Left renal pelvis (tissue), 4 donors: ENCODE data around the gene ZFYVE9. TPM values are rescaled to one million over a fixed set of nuclear protein-coding genes. Genes with fewer than 3 reads are reported as not detected.
"Not testable (repeated sequence)": the region's sequence is repeated elsewhere in the genome, so short reads cannot be mapped to it uniquely, and the experiment has no call there.

Experiments used
- DNase-seq, 4 donors: peaks; one replicate each; pipeline ENCODE4 v3.0.0-alpha.2; 2013; ENCODE audit warnings: low read depth in 4 of 4, low spot score in 3 of 4
- polyA plus RNA-seq, 4 donors: library from polyadenylated mRNA; unstranded; fragments of 120-200 nt; gene quantifications; one replicate each; pipeline ENCODE4 v1.2.1, GENCODE V29; 2013; ENCODE audit not compliant: insufficient read length in 4 of 4

Gene ZFYVE9, protein sequence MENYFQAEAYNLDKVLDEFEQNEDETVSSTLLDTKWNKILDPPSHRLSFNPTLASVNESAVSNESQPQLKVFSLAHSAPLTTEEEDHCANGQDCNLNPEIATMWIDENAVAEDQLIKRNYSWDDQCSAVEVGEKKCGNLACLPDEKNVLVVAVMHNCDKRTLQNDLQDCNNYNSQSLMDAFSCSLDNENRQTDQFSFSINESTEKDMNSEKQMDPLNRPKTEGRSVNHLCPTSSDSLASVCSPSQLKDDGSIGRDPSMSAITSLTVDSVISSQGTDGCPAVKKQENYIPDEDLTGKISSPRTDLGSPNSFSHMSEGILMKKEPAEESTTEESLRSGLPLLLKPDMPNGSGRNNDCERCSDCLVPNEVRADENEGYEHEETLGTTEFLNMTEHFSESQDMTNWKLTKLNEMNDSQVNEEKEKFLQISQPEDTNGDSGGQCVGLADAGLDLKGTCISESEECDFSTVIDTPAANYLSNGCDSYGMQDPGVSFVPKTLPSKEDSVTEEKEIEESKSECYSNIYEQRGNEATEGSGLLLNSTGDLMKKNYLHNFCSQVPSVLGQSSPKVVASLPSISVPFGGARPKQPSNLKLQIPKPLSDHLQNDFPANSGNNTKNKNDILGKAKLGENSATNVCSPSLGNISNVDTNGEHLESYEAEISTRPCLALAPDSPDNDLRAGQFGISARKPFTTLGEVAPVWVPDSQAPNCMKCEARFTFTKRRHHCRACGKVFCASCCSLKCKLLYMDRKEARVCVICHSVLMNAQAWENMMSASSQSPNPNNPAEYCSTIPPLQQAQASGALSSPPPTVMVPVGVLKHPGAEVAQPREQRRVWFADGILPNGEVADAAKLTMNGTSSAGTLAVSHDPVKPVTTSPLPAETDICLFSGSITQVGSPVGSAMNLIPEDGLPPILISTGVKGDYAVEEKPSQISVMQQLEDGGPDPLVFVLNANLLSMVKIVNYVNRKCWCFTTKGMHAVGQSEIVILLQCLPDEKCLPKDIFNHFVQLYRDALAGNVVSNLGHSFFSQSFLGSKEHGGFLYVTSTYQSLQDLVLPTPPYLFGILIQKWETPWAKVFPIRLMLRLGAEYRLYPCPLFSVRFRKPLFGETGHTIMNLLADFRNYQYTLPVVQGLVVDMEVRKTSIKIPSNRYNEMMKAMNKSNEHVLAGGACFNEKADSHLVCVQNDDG (N-terminal part only)
- polyA plus RNA-seq = 10 to 100 TPM; 30.7 to 40.3 (median 34.9) TPM

DNA sequence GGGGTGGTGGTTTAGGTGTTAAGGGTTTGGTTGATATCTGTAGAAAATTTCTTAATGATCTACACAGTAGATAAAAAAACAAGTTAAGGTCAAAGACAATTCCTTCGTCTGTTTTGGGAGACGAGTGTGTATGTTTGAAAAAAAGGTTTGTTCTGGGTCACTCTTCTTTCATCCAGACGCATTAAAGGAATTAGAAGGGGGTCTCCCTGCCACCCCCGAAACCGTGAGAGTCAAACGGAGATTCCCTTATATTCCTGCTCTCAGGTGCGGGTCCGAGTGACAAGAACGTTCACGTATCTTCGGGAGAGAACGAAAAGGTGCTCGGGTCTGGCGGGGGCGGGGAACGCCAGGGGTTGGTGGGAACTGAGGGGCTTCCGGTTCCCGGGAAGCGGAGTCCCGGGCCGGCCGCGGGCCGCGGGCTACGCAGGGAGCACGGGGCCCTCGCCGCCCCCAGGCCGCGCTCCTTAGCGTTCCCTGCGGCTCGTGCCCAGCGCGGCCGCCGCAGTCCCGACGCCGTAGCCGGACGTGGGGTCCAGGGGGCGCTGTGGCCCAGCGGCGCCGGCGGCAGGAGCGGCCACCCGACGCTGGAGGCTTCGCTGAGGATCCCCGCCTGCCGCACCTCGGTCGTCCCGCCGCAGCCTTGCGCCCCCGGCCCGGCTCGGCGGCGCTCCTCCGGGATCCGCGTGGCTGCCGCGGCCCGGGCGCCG lies at the start of gene ZFYVE9:
ZFYVE9 (plus strand) TSS at position 577 of the 707 bp plus-strand sequence. CDS start 91,118 bp downstream, outside the sequence.
- peak; percentile 33 to 74 (median 67) for DNase-seq

DNA sequence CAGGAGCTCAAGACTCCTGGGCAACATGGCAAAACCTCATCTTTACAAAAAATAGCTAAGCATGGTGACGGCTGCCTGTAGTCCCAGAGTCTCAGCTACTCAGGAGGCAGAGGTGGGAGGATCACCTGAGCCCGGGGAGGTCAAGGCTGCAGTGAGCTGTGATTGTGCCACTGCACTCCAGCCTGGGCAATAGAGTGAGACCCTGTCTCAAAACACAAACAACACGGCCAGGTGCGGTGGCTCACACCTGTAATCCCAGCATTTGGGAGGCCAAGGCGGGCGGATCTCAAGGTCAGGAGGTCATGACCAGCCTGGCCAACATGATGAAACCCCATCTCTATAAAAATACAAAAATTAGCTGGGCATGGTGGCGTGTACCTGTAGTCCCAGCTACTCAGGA lies 47.6 kb upstream of the ZFYVE9 start:
- DNase-seq = not testable (repeated sequence)

DNA sequence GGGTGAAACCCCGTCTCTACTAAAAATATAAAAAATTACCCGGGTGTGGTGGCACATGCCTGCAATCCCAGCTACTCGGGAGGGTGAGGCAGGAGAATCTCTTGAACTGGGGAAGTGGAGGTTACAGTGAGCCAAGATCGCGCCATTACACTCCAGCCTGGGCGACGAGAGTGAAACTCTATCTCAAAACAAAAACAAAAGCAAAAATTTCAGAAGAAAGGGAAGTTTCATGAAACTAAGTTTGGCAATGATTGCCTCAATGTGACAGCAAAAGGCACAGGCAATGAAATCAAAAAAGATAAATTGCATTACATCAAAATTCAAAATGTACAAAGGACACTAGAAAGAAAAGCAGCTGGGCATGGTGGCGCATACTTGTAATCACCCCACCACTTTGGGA lies 45.7 kb upstream of the ZFYVE9 start:
- no peak for DNase-seq

DNA sequence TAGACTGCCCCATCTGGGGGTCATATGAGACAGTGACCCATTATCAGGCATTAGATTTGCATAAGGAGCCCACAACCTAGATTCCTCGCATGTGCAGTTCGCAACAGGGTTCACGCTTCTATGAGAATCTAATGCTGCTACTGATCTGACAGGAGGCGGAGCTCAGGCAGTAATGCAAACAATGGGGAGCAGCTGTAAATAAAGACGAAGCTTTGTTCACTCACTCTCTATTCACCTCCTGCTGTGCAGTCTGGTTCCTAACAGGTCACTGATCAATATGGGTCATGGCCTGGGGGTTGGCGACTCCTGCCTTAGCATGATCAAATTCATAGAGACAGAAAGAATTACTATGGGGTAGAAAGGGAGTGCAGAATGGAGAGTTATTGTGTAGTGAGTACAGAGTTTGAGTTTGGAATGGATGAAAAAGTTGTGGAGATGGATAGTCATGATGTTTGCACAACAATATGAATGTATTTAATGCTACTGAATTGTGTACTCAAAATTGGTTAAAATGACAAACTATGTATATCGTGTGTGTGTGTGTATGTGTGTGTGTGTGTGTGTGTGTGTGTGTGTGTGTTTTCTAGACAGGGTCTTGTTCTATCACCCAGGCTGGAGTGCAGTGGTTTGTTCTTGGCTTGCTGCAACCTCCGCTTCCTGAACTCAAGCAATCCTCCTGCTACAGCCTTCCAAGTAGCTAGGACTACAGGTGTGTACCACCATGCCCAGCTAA lies 43.6 kb upstream of the ZFYVE9 start:
- no peak for DNase-seq

DNA sequence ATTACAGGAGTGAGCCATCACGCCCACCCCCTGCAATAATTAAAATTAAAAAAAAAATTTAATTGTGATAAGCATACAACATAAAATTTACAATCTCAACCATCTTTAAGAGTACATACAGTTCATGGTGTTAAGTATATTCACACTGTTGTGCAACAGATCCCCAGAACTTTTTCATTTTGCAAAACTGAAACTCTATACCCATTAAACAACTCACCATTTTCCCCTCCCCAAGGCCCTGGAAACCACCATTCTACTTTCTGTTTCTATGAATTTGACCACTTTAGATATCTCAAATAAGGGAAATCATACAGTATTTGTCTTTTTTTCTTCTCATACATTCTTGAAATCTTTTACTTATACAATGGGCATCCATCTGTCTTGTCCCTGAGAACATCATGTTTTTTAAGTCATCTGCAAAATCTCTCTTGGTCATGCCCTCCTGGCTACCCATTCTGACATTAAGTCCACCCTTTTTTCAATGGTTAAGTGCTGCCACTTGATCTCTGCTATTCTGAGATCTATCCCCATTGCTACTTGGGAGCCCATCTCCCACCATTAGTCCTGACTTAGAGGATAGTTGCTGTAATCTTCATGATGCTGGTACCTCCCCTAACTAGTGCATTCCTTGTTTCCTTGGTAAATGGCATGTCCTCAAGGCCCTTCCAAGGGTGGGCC lies 39.4 kb upstream of the ZFYVE9 start:
- DNase-seq = no peak

DNA sequence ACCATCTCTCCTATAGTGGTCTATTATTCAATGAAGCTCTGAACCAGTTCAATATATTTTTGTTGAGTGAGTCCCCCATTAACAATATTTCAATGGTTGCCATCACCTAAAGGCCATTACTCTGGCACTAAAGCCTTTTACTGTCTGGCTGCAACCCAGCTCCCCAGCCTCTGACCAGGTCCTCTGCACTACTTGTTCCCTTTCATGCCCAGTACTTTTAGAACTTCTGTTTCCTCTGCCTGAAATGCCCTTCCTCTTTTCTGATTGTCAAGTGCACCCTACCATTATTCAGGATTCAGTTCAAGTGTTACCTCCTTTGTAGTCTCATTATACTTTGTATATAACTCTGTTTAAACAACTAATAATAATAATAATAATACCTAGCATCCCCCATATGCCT lies 30.4 kb upstream of the ZFYVE9 start:
- DNase-seq = no peak

DNA sequence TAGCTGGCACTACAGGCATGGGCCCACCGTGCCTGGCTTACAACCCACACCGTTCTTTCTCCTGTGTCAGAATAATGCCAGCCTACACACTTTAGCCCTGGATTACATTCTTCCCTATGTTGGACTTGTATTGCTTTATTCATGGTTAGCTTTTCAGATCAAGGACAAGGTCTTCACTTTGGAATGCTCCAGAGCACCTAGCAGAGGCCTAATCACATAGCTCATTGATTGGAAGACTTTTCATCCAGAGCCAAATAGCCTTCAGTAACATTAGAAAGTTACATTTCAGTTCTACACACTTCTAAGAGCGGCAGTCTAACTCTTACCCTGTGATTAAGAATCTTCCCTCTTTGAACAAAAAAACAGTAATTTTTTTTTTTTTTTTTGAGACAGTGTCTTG lies 29.4 kb upstream of the ZFYVE9 start:
- no peak for DNase-seq

DNA sequence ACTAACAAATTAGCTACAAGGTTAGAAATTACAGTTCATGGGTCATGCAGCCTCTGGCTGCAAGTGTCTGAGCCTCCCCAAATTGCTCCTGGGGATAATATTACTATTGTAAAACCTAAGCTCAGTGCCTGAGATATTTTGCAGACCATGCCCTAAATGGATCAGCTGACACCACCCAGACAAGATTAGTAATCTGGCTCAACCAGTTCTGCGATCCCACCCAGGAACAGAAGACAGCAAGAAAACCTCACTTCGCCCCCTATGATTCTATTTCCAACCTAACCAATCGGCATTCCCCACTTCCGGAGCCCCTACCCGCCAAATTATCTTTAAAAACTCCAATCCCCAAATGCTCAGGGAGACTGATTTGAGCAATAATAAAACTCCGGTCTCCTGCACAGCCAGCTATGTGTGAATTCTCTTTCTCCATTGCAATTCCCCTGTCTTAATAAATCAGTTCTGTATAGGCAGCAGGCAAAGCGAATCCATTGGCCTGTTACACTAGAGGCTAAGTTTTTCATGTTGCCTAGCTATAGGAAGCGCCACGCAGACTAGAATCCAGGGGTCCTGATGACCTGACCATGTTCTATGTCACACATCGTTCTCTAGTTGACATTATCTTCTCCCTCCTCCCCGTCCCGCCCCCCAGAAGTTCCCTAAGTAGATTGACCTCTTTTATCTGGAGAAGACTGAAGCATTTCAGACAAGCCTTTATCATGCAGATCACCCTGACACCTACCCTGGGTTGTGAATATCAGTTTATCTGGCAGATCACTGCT lies 22.4 kb upstream of the ZFYVE9 start:
- no peak for DNase-seq

DNA sequence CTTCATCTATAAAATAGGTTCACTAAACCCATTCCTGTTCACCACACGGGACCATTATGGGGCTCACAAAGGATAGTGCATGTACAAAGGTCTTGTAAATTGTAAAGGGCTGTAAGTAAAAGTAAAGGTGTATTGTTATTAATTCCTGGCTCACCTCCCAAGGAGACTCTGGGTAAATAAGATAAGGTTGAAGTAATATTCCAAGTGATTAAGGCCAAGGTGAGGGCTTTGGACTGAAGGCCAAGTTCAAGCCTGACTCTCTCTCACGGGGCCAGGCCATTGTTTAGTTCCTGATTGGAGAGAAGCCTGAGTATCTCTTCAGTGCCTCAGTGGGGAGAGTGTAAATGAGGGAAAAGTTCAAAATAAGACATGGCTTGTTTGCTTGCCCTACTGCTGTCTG lies 19.5 kb upstream of the ZFYVE9 start:
- no peak for DNase-seq

DNA sequence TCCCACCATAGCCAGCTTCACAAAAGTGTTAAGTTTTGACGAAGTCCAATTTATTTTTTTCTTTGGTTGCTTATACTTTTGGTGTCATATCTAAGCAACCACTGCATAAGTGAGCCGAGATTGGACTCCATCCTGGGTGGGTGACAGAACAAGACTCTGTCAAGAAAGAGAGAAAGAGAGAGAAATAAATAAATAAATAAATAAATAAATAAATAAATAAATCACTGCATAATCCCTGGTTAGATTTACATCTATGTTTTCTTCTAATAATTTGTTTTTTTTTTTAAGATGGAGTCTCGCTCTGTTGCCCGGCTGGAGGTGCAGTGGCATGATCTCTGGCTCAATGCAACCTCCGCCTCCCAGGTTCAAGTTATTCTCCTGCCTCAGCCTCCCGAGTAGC lies 18.3 kb upstream of the ZFYVE9 start:
- no peak for DNase-seq

DNA sequence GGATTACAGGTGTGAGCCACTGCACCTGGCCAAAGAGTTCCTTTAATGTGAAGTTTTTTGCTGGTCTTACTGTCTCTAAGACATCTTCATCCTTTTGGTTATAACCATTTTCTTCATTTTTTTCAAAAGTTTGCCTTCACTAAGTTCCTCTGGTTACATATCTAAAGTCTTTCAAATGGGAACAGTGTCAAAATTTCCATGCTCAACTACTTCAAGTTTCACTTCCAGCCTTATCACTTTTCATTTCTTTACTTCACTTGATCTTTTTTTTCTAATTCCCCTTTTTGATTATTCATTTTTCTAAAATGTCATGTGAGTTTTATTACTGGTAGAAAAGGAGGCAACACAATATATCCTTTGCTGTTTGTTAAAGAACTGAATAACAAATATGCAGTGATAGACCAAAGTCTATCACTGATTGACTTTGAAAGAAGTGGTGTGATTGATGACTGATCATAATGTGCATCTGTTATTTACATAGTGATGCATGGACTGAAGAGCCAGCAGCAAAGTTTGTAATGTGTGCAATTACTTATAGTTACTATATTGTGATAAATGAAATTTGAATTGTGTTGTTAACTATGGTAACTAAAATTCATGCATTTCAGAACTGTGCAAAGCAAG lies 16.0 kb upstream of the ZFYVE9 start:
- DNase-seq = no peak

DNA sequence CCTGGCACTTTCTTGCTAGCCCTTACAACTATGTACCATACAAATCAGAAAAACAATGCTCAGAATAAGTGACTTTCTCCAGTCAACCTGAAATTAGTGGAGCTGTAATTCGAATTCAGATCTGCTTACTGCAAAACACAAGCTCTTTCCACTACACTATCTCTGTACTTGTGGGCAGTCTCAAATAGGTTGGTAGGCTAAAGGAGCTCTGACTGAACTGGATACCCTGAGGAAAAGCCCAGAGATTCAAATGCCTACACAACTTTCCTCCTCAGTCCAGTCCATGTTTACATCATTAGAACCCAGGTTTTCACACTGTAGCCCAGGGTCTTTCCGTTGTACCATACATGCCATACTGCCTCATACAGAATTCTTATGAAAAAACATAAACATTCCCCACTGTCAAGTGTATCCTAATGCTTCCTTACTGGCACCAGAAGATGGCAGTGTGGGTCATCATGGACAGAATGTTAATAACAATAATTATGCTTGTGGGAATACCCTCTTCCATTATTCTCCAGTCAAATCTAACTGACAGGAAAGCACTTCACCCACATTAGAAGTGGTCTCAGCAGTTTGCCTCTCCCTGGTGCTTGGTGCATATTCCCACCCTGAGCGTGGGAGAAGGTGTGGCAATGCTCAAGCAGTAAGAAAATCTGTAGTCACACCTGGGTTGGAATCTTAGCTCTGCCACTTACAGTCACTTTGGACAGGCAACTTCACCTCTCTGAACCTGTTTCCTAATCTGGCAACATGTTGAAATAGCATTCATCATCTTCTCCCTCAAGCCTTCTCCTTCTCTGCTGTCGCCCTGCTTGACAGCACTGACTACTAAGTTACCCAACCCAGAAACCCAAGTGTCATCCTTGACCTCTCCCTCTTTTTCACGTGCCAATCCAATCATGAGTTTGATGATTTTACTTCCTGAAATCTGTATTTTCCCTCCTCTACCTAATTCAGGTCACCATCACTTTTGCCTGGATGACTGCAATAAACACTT lies 14.4 kb upstream of the ZFYVE9 start:
- DNase-seq = peak in 1 of 4 donors; percentile 27

DNA sequence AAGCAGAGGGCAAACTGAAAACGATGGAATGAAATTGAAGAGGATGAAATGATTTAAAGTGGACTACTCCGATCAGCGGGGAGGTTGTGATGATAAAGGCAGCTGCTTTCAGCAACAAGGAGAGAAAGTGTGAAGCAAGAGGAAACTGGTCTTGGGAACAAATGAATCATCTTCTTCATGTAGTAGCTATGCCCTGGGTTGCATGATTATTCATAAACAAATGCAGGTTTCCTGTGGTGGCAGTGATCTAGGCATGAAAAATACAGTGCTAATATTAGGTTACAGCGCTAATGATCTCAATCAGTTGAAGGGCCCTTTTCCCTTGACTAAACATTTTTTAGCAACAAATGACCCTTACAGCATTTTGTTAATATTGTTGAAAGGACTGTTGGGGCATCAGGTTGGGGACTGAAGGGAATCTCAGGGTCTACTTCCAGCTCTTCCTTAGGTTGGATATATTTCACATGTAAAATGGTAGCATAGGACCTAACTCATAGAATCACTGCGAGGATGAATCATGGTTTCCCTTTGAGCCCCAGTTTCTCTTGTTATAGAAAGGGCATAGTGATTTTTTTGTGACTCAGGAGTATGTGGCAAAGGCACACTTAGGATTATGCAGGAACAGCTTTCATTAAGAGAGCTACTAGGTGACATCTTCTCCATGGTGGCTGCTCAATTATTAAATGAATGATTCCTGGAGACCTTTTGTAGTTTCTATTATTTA lies 1.9 kb upstream of the ZFYVE9 start:
- no peak for DNase-seq

DNA sequence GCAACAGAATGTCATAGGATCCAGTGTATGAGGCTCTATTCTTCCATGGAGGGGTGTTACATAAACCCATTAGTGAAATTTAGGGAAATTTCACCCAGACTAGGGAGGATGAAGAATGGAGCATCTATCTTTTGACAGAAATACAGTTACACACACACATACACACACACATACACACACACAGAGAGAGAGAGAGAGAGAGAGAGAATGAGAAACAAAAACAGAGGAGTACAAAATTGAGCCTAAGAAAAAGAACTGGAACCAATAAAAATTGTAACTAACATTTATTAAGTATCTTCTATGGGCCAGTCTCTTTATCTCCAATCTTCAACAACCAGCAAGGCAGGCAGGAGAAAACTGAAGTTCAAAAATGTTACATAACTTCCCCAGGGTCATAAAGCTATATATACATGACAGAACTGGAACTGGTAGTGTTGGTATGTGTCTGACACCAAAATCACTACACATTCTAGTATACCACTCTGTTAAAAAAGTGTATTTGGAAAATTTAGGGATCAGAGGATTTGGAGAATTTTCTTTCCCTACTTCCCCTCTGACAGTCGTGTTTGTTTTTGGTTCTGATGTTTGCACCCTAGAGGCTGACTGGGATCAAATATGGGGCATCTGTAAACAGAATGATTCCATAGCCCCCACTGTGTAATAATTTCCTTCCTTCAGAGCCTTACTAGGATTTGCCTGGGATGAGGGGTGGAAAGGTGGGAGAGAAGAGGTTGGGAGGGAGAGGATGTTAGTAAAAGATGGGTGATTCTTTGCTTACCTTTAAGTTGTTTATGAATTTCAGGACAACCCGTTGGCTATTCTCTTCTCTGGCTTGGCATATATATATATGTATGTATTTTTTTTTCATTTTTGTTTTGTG lies 1.0 kb upstream of the ZFYVE9 start:
- DNase-seq = no peak
